ENCODE results near the gene MRTFB.

DNA sequence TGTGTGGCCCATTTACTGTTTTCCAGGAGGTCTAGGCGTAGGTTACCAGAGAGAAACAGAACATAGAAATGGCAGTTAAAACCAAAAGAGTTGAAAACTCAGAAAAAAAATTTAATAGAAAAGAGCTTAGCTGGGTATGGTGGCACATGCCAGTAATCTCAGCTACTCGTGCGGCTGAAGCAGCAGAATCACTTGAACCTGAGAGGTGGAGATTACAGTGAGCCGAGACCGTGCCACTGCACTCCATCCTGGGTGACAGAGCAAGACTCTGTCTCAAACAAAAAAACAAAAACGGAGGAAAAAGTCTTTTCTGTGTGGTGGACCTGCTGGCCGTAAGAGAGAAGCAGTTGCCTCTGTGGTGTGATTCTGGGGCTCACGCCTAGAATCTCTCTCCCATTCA is 35.8 kb downstream of the MRTFB start:
- TF ChIP-seq, protein P1, sequence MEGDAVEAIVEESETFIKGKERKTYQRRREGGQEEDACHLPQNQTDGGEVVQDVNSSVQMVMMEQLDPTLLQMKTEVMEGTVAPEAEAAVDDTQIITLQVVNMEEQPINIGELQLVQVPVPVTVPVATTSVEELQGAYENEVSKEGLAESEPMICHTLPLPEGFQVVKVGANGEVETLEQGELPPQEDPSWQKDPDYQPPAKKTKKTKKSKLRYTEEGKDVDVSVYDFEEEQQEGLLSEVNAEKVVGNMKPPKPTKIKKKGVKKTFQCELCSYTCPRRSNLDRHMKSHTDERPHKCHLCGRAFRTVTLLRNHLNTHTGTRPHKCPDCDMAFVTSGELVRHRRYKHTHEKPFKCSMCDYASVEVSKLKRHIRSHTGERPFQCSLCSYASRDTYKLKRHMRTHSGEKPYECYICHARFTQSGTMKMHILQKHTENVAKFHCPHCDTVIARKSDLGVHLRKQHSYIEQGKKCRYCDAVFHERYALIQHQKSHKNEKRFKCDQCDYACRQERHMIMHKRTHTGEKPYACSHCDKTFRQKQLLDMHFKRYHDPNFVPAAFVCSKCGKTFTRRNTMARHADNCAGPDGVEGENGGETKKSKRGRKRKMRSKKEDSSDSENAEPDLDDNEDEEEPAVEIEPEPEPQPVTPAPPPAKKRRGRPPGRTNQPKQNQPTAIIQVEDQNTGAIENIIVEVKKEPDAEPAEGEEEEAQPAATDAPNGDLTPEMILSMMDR (IDR thresholded peaks at IDR 0.05; ENCODE audit: low read depth, low read length) = no peak
- TF ChIP-seq POLR2A (IDR thresholded peaks at IDR 0.05; ENCODE audit: extremely low read depth, insufficient read length) = no peak

Measured in NB4 (cell line).